Skeletal muscle tissue (tissue), 5 donors: ENCODE data around the gene GALNT11. TPM values are rescaled to one million over a fixed set of nuclear protein-coding genes. Genes with fewer than 3 reads are reported as not detected.

Experiments used
- H3K27ac ChIP-seq: one replicate; pipeline ENCODE4 v1.7.0; 2013; ENCODE audit warnings: mild to moderate bottlenecking, low read depth, low read length, inconsistent platforms
- H3K27me3 ChIP-seq, 3 donors: one replicate each; pipeline ENCODE4 v1.7.0; 2013; ENCODE audit warnings: low read length in 3 of 3; ENCODE audit not compliant: control insufficient read depth in 3 of 3, insufficient read depth in 3 of 3
- H3K36me3 ChIP-seq, 3 donors: one replicate each; pipeline ENCODE4 v1.7.0; 2013; ENCODE audit warnings: low read length in 3 of 3; ENCODE audit not compliant: control insufficient read depth in 3 of 3, insufficient read depth in 3 of 3
- H3K4me1 ChIP-seq, 3 donors: one replicate each; pipeline ENCODE4 v1.7.0; 2013; ENCODE audit warnings: low read length in 3 of 3, mild to moderate bottlenecking in 3 of 3; ENCODE audit not compliant: control insufficient read depth in 3 of 3, insufficient read depth in 3 of 3
- H3K4me3 ChIP-seq, 3 donors: one replicate each; pipeline ENCODE4 v1.7.0; 2013; ENCODE audit warnings: low read length in 3 of 3
- H3K9ac ChIP-seq, 3 donors: one replicate each; pipeline ENCODE4 v1.7.0; 2013; ENCODE audit warnings: low read length in 3 of 3, mild to moderate bottlenecking in 3 of 3, moderate library complexity in 2 of 3, low read depth in 1 of 3
- H3K9me3 ChIP-seq, 3 donors: one replicate each; pipeline ENCODE4 v1.7.0; 2013; ENCODE audit warnings: low read length in 3 of 3; ENCODE audit not compliant: control insufficient read depth in 3 of 3
- small RNA-seq: library from RNA; depleted of rRNA; stranded (forward); fragments of <200 nt; gene quantifications from one replicate; pipeline ENCODE3, GENCODE V24; 2014
- total RNA-seq: library from RNA; depleted of rRNA; stranded (reverse); fragments of >200 nt; gene quantifications from one replicate; pipeline ENCODE4 v1.2.3, GENCODE V29; 2014
- donor health status: Osteomylitis.

GALNT11 gene
- total RNA-seq, 1 donor from 2014 or later: 19.8 TPM

DNA sequence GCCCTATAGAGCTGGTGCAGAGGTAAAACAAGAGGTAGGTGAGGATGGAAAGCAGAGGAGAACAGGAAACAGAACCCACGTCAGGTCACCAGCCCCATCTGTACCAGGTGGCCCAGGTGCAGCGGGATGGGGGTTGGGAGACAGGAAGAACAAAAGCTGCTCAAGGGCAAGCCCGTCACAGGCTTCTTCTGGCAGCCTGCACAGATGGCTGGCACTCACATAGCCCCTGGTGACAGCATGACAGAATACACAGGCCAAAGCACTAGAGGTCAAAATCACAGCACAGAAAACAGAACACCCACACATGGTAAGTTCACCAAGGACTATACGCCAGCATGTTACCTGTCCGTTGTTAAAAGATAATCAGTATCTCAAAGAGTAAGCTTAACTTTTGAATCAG is 126.8 kb downstream of the GALNT11 start:
- Histone ChIP-seq H3K4me3 (no peak overlapping the region), H3K36me3 (peaks cover 53 to 92% (median 82%) of the 10 kb centered on the region in 3 donors), H3K9me3 (no peaks in the 10 kb centered on the region), H3K4me1 (no peaks in the 10 kb centered on the region), H3K27me3 (no peaks in the 10 kb centered on the region), H3K27ac (no peak overlapping the region), H3K9ac (no peak overlapping the region)

DNA sequence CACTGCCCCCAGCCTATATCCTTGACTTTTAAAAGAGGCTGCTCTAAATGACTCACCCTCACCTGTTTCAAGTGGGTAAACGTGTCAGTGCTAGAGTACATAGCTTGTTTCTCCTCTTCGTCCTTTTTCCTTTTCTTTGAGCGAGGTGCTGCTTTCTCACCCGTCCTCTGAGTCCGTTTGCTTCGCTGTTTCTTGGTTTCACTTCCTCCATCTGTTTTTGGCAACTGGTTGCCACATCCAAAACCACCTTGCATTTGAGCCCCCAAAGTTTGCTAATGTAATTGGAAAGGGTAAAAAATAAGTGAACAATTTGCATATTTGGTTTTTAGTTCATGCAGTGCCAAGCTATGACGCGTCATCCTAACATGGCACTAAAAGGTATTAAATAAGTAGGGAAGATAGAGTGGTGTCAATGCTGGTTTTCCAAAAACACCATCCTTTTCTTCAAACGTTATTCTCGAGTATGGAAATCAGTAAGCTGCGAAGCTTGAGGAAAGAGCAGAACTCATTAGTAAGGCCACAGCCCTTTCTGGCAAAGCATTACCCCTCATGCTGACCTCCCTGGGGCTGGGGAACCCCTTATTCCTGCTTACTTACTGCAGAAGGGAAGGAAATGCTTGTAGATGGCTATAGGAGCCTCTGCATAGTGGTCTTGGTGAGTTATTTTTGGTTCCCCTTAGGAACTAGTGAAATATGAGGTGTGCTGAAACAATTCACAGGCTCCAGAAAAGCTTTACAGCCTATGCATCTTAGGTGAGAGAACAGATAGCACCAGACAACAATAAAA is 133.5 kb downstream of the GALNT11 start:
- H3K27me3 ChIP-seq: no peaks in the 10 kb centered on the region

DNA sequence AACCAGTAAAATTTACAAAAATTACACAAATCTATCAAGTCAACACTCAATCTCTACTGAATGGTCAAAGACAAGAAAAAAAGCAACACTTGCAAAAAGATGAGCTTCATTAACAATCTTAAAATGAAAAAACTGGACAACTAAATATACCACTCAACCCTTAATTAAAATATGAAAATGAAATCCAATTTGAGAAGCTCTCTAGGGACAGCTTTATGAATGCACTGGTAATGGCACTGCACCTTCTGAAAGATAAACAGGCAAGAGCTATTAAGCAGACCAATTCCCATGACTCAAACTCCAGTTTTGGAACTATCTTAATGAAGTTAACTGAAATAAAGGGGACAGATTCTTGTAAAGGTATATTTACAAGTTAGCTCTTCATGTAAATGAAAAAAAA is 135.7 kb downstream of the GALNT11 start:
- H3K27me3 ChIP-seq: no peaks in the 10 kb centered on the region
- no peaks in the 10 kb centered on the region for H3K4me1 ChIP-seq
- no peak overlapping the region for H3K4me3 ChIP-seq
- H3K9ac ChIP-seq: no peak overlapping the region
- H3K36me3 ChIP-seq: peaks cover 35 to 55% (median 54%) of the 10 kb centered on the region in 3 donors
- no peaks in the 10 kb centered on the region for H3K9me3 ChIP-seq
- H3K27ac ChIP-seq: no peak overlapping the region

More for the DNA sequence above, 133.5 kb downstream of the GALNT11 start:
- Histone ChIP-seq H3K9me3 (no peaks in the 10 kb centered on the region), H3K4me3 (no peak overlapping the region), H3K27ac (no peak overlapping the region), H3K4me1 (no peaks in the 10 kb centered on the region), H3K36me3 (peaks cover 47 to 68% (median 67%) of the 10 kb centered on the region in 3 donors), H3K9ac (no peak overlapping the region)

DNA sequence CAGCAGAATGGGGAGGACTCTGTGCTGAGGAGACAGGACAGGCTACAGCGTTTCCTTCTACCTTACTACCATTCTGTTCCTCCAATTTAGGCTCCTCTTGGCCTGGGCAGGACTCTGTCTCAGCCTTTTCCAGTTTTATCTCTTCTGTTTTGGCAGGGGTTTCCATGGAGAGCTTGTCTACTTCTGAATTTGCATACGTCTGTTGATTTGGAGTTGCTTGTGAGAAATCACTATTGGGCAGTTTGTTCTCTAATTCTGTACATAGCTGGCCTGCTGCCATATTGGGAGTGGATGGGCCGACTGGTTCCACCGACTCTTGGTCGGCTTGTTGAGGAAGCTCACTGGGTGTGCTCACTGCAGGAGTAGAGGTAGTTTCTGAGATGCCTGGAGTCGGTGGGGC is 136.8 kb downstream of the GALNT11 start:
- Histone ChIP-seq H3K36me3 (peaks cover 36 to 63% (median 55%) of the 10 kb centered on the region in 3 donors), H3K9me3 (no peaks in the 10 kb centered on the region)

More for the DNA sequence above, 136.8 kb downstream of the GALNT11 start:
- no peaks in the 10 kb centered on the region for H3K27me3 ChIP-seq
- no peak overlapping the region for H3K4me3 ChIP-seq
- H3K9ac ChIP-seq: no peak overlapping the region
- no peaks in the 10 kb centered on the region for H3K4me1 ChIP-seq
- H3K27ac ChIP-seq: no peak overlapping the region

Small RNA genes lying within 50 kb of the gene (small RNA-seq; reads per million reads assigned to genes)
- not detected for gene RF00017

Other genes with a start within 250 kb of the GALNT11 start
- 4.7 TPM for gene PRKAG2, start 148.6 kb upstream of the GALNT11 start, total RNA-seq
- not detected for gene GALNTL5, start 69.2 kb upstream of the GALNT11 start, total RNA-seq